ENCODE data around the gene INSL4. TPM values are rescaled to one million over a fixed set of nuclear protein-coding genes. Genes with fewer than 3 reads are reported as not detected.

INSL4 gene
- total RNA-seq, 2 donors from 2014 or later: not detected

Other genes with a start within 250 kb of the INSL4 start
- 10 to 100 TPM; 17.2 to 18.9 TPM for gene JAK2, start 246.1 kb upstream of the INSL4 start, total RNA-seq
- gene INSL6, start 45.8 kb upstream of the INSL4 start, total RNA-seq: not detected
- gene RLN2, start 73.3 kb downstream of the INSL4 start, total RNA-seq: under 1 TPM in 1 of 2 donors, not detected in 1; 0.28 TPM
- gene RLN1, start 108.5 kb downstream of the INSL4 start, total RNA-seq: under 1 TPM in 1 of 2 donors, not detected in 1; 0.70 TPM
- 10 to 100 TPM; 50.9 to 86.3 TPM for gene PLGRKT, start 206.5 kb downstream of the INSL4 start, total RNA-seq
- 1 to 10 TPM; 1.7 to 3.2 TPM for gene CD274, start 219.1 kb downstream of the INSL4 start, total RNA-seq

All from left colon (tissue), 2 donors.